SK-N-MC (cell line): ENCODE measurements around the gene IER3.

Experiments
- FOXP2 ChIP-seq: optimal IDR thresholded peaks from 2 replicates; pipeline ENCODE3; 2011; ENCODE audit warnings: mild to moderate bottlenecking, moderate library complexity; ENCODE audit not compliant: insufficient read depth; ENCODE audit errors: extremely low read length, control extremely low read depth
- POLR2AphosphoS5 ChIP-seq: IDR thresholded peaks from 2 replicates; pipeline ENCODE4 v1.6.1; 2012; ENCODE audit warnings: mild to moderate bottlenecking, low read depth, low read length, borderline replicate concordance

GRCh38 chr6:30707281-30707850 is 37.0 kb downstream of the IER3 start:
- TF ChIP-seq FOXP2 (no peak), POLR2AphosphoS5 (no peak)
